ENCODE measurements around the gene PLPP1. TPM values are rescaled to one million over a fixed set of nuclear protein-coding genes. Genes with fewer than 3 reads are reported as not detected.

The PLPP1 gene
- total RNA-seq, 1 donor from 2014 or later = 23.9 TPM

GRCh38 chr5:55418994-55419968 lies 115.5 kb downstream of the PLPP1 start:
- no peaks in the 10 kb centered on the region for H3K9me3 ChIP-seq (ENCODE audit: low read depth)
- Mint-ChIP-seq H3K36me3 (peaks cover 15% of the 10 kb centered on the region), H3K4me3 (no peak overlapping the region), H3K27ac (no peak overlapping the region), H3K27me3 (ENCODE audit: insufficient read depth, low read depth) (no peaks in the 10 kb centered on the region), H3K9me3 (no peaks in the 10 kb centered on the region), H3K4me1 (peaks cover 4% of the 10 kb centered on the region)
- no peak for DNase-seq (ENCODE audit: low spot score)
- peaks cover 2% of the 10 kb centered on the region for H3K36me3 ChIP-seq
- no peak overlapping the region for H3K4me3 ChIP-seq
- H3K4me2 ChIP-seq = no peak overlapping the region
- H3F3A ChIP-seq (ENCODE audit: low read depth) = no peaks in the 10 kb centered on the region
- H4K20me1 ChIP-seq (ENCODE audit: low read depth) = no peaks in the 10 kb centered on the region
- no peak overlapping the region for H2AFZ ChIP-seq (replicated peaks)
- no peaks in the 10 kb centered on the region for H3K27me3 ChIP-seq
- H3K27ac ChIP-seq = no peak overlapping the region
- no peak overlapping the region for H3K9ac ChIP-seq
- TF ChIP-seq EZH2phosphoT487 (IDR thresholded peaks at IDR 0.05) (no peak), EZH2 (IDR thresholded peaks at IDR 0.05) (no peak)
- TF ChIP-seq, protein P1, sequence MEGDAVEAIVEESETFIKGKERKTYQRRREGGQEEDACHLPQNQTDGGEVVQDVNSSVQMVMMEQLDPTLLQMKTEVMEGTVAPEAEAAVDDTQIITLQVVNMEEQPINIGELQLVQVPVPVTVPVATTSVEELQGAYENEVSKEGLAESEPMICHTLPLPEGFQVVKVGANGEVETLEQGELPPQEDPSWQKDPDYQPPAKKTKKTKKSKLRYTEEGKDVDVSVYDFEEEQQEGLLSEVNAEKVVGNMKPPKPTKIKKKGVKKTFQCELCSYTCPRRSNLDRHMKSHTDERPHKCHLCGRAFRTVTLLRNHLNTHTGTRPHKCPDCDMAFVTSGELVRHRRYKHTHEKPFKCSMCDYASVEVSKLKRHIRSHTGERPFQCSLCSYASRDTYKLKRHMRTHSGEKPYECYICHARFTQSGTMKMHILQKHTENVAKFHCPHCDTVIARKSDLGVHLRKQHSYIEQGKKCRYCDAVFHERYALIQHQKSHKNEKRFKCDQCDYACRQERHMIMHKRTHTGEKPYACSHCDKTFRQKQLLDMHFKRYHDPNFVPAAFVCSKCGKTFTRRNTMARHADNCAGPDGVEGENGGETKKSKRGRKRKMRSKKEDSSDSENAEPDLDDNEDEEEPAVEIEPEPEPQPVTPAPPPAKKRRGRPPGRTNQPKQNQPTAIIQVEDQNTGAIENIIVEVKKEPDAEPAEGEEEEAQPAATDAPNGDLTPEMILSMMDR (IDR thresholded peaks at IDR 0.05) = no peak
- no peaks in the 10 kb centered on the region for H3K4me1 ChIP-seq
- H3K79me2 ChIP-seq (ENCODE audit: low read depth) = no peaks in the 10 kb centered on the region

GRCh38 chr5:55416306-55416705 lies 118.5 kb downstream of the PLPP1 start:
- H3K79me2 ChIP-seq (ENCODE audit: low read depth) = no peaks in the 10 kb centered on the region
- H2AFZ ChIP-seq (replicated peaks) = no peak overlapping the region
- H4K20me1 ChIP-seq (ENCODE audit: low read depth) = no peaks in the 10 kb centered on the region
- TF ChIP-seq, protein P1 (IDR thresholded peaks at IDR 0.05) = no peak
- TF ChIP-seq EZH2 (IDR thresholded peaks at IDR 0.05) (no peak), EZH2phosphoT487 (IDR thresholded peaks at IDR 0.05) (no peak)
- H3K4me2 ChIP-seq = no peak overlapping the region
- H3K27ac ChIP-seq = no peak overlapping the region
- no peak for DNase-seq (ENCODE audit: low spot score)
- H3K27me3 Mint-ChIP-seq (ENCODE audit: insufficient read depth, low read depth) = no peaks in the 10 kb centered on the region
- no peak overlapping the region for H3K27ac Mint-ChIP-seq
- no peak overlapping the region for H3K9ac ChIP-seq
- no peaks in the 10 kb centered on the region for H3K9me3 ChIP-seq (ENCODE audit: low read depth)
- no peak overlapping the region for H3K4me3 Mint-ChIP-seq
- peaks cover 18% of the 10 kb centered on the region for H3K36me3 ChIP-seq
- H3F3A ChIP-seq (ENCODE audit: low read depth) = no peaks in the 10 kb centered on the region
- H3K4me1 ChIP-seq = no peaks in the 10 kb centered on the region
- peaks cover 4% of the 10 kb centered on the region for H3K4me1 Mint-ChIP-seq
- no peaks in the 10 kb centered on the region for H3K27me3 ChIP-seq
- H3K4me3 ChIP-seq = no peak overlapping the region
- no peaks in the 10 kb centered on the region for H3K9me3 Mint-ChIP-seq
- H3K36me3 Mint-ChIP-seq = peaks cover 5% of the 10 kb centered on the region

- no peaks in the 10 kb centered on the region for H3K9me3 Mint-ChIP-seq
- DNase-seq (ENCODE audit: low spot score) = no peak
- TF ChIP-seq, protein P1 (IDR thresholded peaks at IDR 0.05) = no peak
- TF ChIP-seq EZH2phosphoT487 (IDR thresholded peaks at IDR 0.05) (no peak), EZH2 (IDR thresholded peaks at IDR 0.05) (no peak)
- no peak overlapping the region for H3K4me3 Mint-ChIP-seq
- no peaks in the 10 kb centered on the region for H3K79me2 ChIP-seq (ENCODE audit: low read depth)
- no peaks in the 10 kb centered on the region for H3K4me1 ChIP-seq
- H4K20me1 ChIP-seq (ENCODE audit: low read depth) = no peaks in the 10 kb centered on the region
- no peaks in the 10 kb centered on the region for H3F3A ChIP-seq (ENCODE audit: low read depth)
- H3K4me3 ChIP-seq = no peak overlapping the region
- H3K9ac ChIP-seq = no peak overlapping the region
- H2AFZ ChIP-seq (replicated peaks) = no peak overlapping the region
- H3K36me3 ChIP-seq = peaks cover 30% of the 10 kb centered on the region
- H3K4me2 ChIP-seq = no peak overlapping the region
- H3K27me3 Mint-ChIP-seq (ENCODE audit: insufficient read depth, low read depth) = no peaks in the 10 kb centered on the region
- no peaks in the 10 kb centered on the region for H3K27me3 ChIP-seq
- H3K27ac Mint-ChIP-seq = no peak overlapping the region
- H3K27ac ChIP-seq = no peak overlapping the region
- H3K4me1 Mint-ChIP-seq = peaks cover 4% of the 10 kb centered on the region
- peaks cover 7% of the 10 kb centered on the region for H3K36me3 Mint-ChIP-seq
- no peaks in the 10 kb centered on the region for H3K9me3 ChIP-seq (ENCODE audit: low read depth)
These were observed 119.7 kb downstream of the PLPP1 start for GRCh38 chr5:55415071-55415470.
